Prostate gland (tissue), 2 donors: ENCODE data around the gene SBNO1. TPM values are rescaled to one million over a fixed set of nuclear protein-coding genes. Genes with fewer than 3 reads are reported as not detected.
A peak's percentile ranks its signal among the peaks of the same experiment; 100 is the strongest.

Experiments used
- DNase-seq: peaks from one replicate; pipeline ENCODE4 v3.0.0-alpha.2; 2019; ENCODE audit warnings: low spot score
- H3K27ac ChIP-seq, 2 donors: fragments of 200-600 bp; sonication (generic); 2 replicates each; pipeline ENCODE4 v1.5.1; 2017 to 2019
- H3K27me3 ChIP-seq: fragments of 200-600 bp; sonication (generic); replicated peaks from 2 replicates; pipeline ENCODE4 v1.5.1; 2019; ENCODE audit not compliant: insufficient read depth
- H3K36me3 ChIP-seq, 2 donors: fragments of 200-600 bp; sonication (generic); 1 replicate in 1 of 2; 2 replicates in 1 of 2; pipeline versions ENCODE4 v1.5.1 to v1.8.1; 2017 to 2019
- H3K4me1 ChIP-seq: fragments of 200-600 bp; sonication (generic); replicated peaks from 2 replicates; pipeline ENCODE4 v1.5.1; 2019
- H3K4me3 ChIP-seq, 2 donors: fragments of 200-600 bp; sonication (generic); 2 replicates each; pipeline ENCODE4 v1.5.1; 2017 to 2019
- H3K9me3 ChIP-seq: fragments of 200-600 bp; sonication (generic); 2 replicates; pipeline ENCODE4 v1.5.1; 2017
- POLR2A ChIP-seq: fragments of 450-650 bp; IDR thresholded peaks from one replicate; pipeline ENCODE4 v1.6.1; 2016; ENCODE audit warnings: antibody characterized with exemption, mild to moderate bottlenecking
- POLR2AphosphoS5 ChIP-seq: sonication (generic); formaldehyde crosslinking; IDR thresholded peaks from one replicate; pipeline ENCODE4 v1.6.1; 2017; ENCODE audit warnings: antibody characterized with exemption
- WGBS: methylation state at CpG from one replicate; pipeline ENCODE4 v1.1.5; 2018; 5-methylcytosine and 5-hydroxymethylcytosine counted together
- intact Hi-C: fragments of 100-400 bp; cut with DNase I; formaldehyde crosslinking; loops from one replicate; pipeline ENCODE4 v1.14.2; 2022
- total RNA-seq, 2 donors: library from RNA; depleted of rRNA; stranded (reverse); fragments of >200 nt; gene quantifications; one replicate each; pipeline ENCODE4 v1.1.0, GENCODE V29; 2016
- TF ChIP-seq, protein P1 (sequence below), 4 experiments: fragments of 200-600 bp in 2 of 4; fragments of 450-650 bp in 2 of 4; sonication (generic) in 2 of 4; IDR thresholded peaks; 1 replicate in 3 of 4; 2 replicates in 1 of 4; pipeline ENCODE4 v1.5.1; 2016 to 2019; ENCODE audit warnings: antibody characterized with exemption in 4 of 4, mild to moderate bottlenecking in 2 of 4, moderate library complexity in 2 of 4

The SBNO1 gene
- total RNA-seq, 2 donors from 2014 or later: 22.6 to 53.3 TPM

GRCh38 chr12:123391546-123392343 lies 27.1 kb upstream of the SBNO1 start:
- no peaks in the 10 kb centered on the region for H3K9me3 ChIP-seq
- WGBS: 47% methylated on average over 8 of the region's 8 CpGs
- peaks cover 28% of the 10 kb centered on the region for H3K4me1 ChIP-seq
- TF ChIP-seq POLR2AphosphoS5: no peak
- TF ChIP-seq, protein P1, sequence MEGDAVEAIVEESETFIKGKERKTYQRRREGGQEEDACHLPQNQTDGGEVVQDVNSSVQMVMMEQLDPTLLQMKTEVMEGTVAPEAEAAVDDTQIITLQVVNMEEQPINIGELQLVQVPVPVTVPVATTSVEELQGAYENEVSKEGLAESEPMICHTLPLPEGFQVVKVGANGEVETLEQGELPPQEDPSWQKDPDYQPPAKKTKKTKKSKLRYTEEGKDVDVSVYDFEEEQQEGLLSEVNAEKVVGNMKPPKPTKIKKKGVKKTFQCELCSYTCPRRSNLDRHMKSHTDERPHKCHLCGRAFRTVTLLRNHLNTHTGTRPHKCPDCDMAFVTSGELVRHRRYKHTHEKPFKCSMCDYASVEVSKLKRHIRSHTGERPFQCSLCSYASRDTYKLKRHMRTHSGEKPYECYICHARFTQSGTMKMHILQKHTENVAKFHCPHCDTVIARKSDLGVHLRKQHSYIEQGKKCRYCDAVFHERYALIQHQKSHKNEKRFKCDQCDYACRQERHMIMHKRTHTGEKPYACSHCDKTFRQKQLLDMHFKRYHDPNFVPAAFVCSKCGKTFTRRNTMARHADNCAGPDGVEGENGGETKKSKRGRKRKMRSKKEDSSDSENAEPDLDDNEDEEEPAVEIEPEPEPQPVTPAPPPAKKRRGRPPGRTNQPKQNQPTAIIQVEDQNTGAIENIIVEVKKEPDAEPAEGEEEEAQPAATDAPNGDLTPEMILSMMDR (IDR thresholded peaks at IDR 0.05): no peak
- no peak for TF ChIP-seq POLR2A
- no peaks in the 10 kb centered on the region for H3K27me3 ChIP-seq
- peaks cover 0 to 11% of the 10 kb centered on the region in 2 donors for H3K36me3 ChIP-seq
- DNase-seq: no peak
- intact Hi-C loops: loop anchor here (5.0 to 10.0 kb wide), 2 partner anchors 63 to 141 kb away; partner anchors contain the start of genes RILPL1 and SNRNP35
- peak overlapping the region; percentile 45 to 94 for H3K27ac ChIP-seq
- peak overlapping the region in 1 of 2 donors; percentile 13 for H3K4me3 ChIP-seq

DNA sequence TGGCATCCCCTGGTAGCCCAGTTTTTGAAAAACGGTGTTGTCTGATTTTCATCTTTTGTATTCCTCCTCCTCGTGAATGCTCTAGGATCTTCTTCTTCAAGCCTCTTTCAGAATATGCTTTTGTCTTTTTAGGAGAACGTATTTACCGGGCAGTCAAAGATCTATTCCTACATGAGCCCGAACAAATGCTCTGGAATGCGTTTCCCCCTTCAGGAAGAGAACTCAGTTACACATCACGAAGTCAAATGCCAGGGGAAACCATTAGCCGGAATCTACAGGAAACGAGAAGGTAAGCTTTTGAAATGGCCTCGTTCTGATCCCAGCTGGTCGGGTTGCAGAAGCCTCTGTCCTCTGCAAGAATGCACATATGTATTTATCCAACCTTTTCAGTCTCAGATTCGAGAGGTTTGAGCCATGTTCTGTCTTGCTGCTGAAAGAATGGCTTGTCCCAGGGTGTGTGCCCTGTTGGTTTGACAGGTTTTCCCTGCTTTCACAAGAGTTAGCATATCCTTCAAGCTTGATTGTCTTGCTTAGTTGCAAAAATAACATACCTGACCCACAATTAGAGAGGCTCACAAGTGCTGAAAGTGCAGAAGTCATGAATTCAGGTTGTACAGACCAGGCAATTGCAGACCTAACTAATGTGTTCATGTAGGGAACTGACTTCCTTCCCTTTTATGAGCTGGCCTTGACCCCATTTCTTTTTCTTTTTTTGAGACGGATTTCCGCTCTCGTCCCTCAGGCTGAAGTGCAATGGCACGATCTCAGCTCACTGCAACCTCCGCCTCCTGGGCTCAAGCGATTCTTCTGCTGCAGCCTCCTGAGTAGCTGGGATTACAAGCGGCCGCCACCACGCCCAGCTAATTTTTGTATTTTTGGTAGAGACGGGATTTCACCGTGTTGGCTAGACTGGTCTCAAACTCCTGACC lies 26.1 kb upstream of the SBNO1 start:
- TF ChIP-seq POLR2A (no peak), POLR2AphosphoS5 (no peak)
- TF ChIP-seq, protein P1 (IDR thresholded peaks at IDR 0.05): no peak
- WGBS: 37% methylated on average over 23 of the region's 23 CpGs
- Histone ChIP-seq H3K4me3 (peak overlapping the region; percentile 58 to 70), H3K36me3 (peaks cover 0 to 2% of the 10 kb centered on the region in 2 donors), H3K9me3 (no peaks in the 10 kb centered on the region), H3K27ac (peak overlapping the region; percentile 88 to 94), H3K27me3 (no peaks in the 10 kb centered on the region), H3K4me1 (peaks cover 28% of the 10 kb centered on the region)
- peak; percentile 41 for DNase-seq
- intact Hi-C loops: loop anchor here (5.0 to 10.0 kb wide), 2 partner anchors 64 to 142 kb away; partner anchors contain the start of genes RILPL1 and SNRNP35

- TF ChIP-seq, protein P1 (IDR thresholded peaks at IDR 0.05): peak in 2 of 4 experiments; percentile 9 to 20
- TF ChIP-seq POLR2AphosphoS5: no peak
- peak; percentile 34 for TF ChIP-seq POLR2A
- Histone ChIP-seq H3K36me3 (no peaks in the 10 kb centered on the region), H3K27ac (peak overlapping the region; percentile 88 to 94), H3K4me1 (peaks cover 28% of the 10 kb centered on the region), H3K27me3 (no peaks in the 10 kb centered on the region), H3K9me3 (no peaks in the 10 kb centered on the region), H3K4me3 (peak overlapping the region; percentile 58 to 70)
- 10% methylated on average over 17 of the region's 66 CpGs for WGBS
- intact Hi-C loops: loop anchor here (5.0 to 10.0 kb wide), 2 partner anchors 65 to 143 kb away; partner anchors contain the start of genes RILPL1 and SNRNP35
- DNase-seq: peak; percentile 64
Measured at GRCh38 chr12:123389560-123390351, 25.1 kb upstream of the SBNO1 start.

DNA sequence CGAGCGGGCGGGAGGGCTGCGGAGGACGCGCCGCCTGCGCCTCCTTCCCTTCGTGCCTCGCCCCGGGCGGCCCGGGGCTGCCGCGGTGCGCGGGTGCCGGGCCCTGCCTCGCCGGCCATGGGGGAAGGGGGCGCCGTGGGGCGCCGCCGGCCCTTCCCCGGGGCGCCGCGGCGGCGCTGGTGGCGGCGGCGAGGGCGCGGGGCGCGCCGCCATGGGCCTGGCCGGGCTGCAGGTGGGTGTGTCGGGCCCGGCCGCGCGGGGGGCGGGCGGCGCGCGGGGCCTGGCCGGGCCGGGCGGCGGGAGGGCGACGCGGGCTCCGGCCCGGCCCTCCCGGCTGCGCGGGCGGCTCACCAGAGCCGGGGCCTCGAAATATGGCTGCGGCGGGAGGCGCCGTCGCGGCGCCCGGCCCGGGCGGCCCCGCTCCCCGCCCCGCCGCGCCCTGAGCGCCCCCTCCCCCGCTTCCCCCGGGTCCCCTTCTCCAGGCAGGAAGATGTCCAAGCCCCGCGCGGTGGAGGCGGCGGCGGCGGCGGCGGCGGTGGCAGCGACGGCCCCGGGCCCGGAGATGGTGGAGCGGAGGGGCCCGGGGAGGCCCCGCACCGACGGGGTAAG lies 24.4 kb upstream of the SBNO1 start:
- no peaks in the 10 kb centered on the region for H3K36me3 ChIP-seq
- no peaks in the 10 kb centered on the region for H3K9me3 ChIP-seq
- peak overlapping the region; percentile 58 to 70 for H3K4me3 ChIP-seq
- intact Hi-C loops: no loop called here
- H3K27me3 ChIP-seq: no peaks in the 10 kb centered on the region
- peak overlapping the region; percentile 88 to 94 for H3K27ac ChIP-seq
- WGBS: 4% methylated on average over 5 of the region's 102 CpGs
- no peak for DNase-seq
- TF ChIP-seq POLR2AphosphoS5: no peak
- TF ChIP-seq, protein P1 (IDR thresholded peaks at IDR 0.05): no peak
- no peak for TF ChIP-seq POLR2A
- peaks cover 28% of the 10 kb centered on the region for H3K4me1 ChIP-seq
